Measurements from ENCODE around the gene ALDH1A2.

GRCh38 chr15:58046467-58046866 is 19.0 kb downstream of the ALDH1A2 start:
- TF ChIP-seq CTCF (IDR thresholded peaks at IDR 0.05; ENCODE audit: poor library complexity, severe bottlenecking) (no peak), SMC3 (conservative IDR thresholded peaks at IDR 0.05; ENCODE audit: poor library complexity) (no peak), EP300 (conservative IDR thresholded peaks at IDR 0.05; ENCODE audit: poor library complexity, severe bottlenecking) (no peak), REST (IDR thresholded peaks at IDR 0.05; ENCODE audit: borderline replicate concordance) (no peak), MXI1 (conservative IDR thresholded peaks at IDR 0.05; ENCODE audit: poor library complexity, severe bottlenecking) (no peak)

Data from neural cell (in vitro differentiated cells).